Neural cell (in vitro differentiated cells): ENCODE data around the gene TBX2. TPM values are rescaled to one million over a fixed set of nuclear protein-coding genes. Genes with fewer than 3 reads are reported as not detected.

Experiments
- H2AFZ ChIP-seq: fragments of 200-600, 300-800 bp; sonication (generic), shearing (Covaris generic); 2 replicates; pipeline ENCODE4 v1.6.0; 2014; ENCODE audit warnings: low read depth, mild to moderate bottlenecking, antibody characterized with exemption, low read length, moderate library complexity
- H3F3A ChIP-seq: fragments of 200-600 bp; shearing (Covaris generic); 2 replicates; pipeline ENCODE4 v1.6.1; 2016; ENCODE audit warnings: mild to moderate bottlenecking, moderate library complexity, mixed read lengths, antibody characterized with exemption, low read length; ENCODE audit not compliant: insufficient read depth, poor library complexity, severe bottlenecking
- H3K27ac ChIP-seq: fragments of 200-600, 300-800 bp; sonication (generic), shearing (Covaris generic); 2 replicates; pipeline ENCODE4 v1.5.1; 2014; ENCODE audit warnings: mild to moderate bottlenecking, low read length, moderate library complexity
- H3K27me3 ChIP-seq: fragments of 300-800, 200-600 bp; sonication (generic), shearing (Covaris generic); 2 replicates; pipeline ENCODE4 v1.6.0; 2014; ENCODE audit warnings: mild to moderate bottlenecking, low read depth, low read length, moderate library complexity; ENCODE audit not compliant: insufficient read depth
- H3K36me3 ChIP-seq: fragments of 300-800, 200-600 bp; sonication (generic), shearing (Covaris generic); 2 replicates; pipeline ENCODE4 v1.5.1; 2014; ENCODE audit warnings: mild to moderate bottlenecking, antibody characterized with exemption, low read length, moderate library complexity; ENCODE audit not compliant: insufficient read depth
- H3K4me2 ChIP-seq: fragments of 300-800, 200-600 bp; sonication (generic), shearing (Covaris generic); 2 replicates; pipeline ENCODE4 v1.6.0; 2014; ENCODE audit warnings: mild to moderate bottlenecking, low read length
- H3K4me3 ChIP-seq: fragments of 300-800, 200-600 bp; sonication (generic), shearing (Covaris generic); 2 replicates; pipeline ENCODE4 v1.5.1; 2014; ENCODE audit warnings: mild to moderate bottlenecking, low read length, moderate library complexity
- H3K79me2 ChIP-seq: fragments of 200-600 bp; shearing (Covaris generic); replicated peaks from 2 replicates; pipeline ENCODE4 v1.6.0; 2014; ENCODE audit warnings: mild to moderate bottlenecking, low read length, moderate library complexity; ENCODE audit not compliant: insufficient read depth
- H3K9ac ChIP-seq: fragments of 300-800, 200-600 bp; sonication (generic), shearing (Covaris generic); 2 replicates; pipeline ENCODE4 v1.6.1; 2016; ENCODE audit warnings: mild to moderate bottlenecking, low read length, mixed read lengths
- H3K9me2 ChIP-seq: fragments of 200-600 bp; shearing (Covaris generic); 2 replicates; pipeline ENCODE4 v1.6.1; 2016; ENCODE audit warnings: mild to moderate bottlenecking, low read length, mixed read lengths; ENCODE audit not compliant: insufficient read depth
- H3K9me3 ChIP-seq: fragments of 200-600, 300-800 bp; sonication (generic), shearing (Covaris generic); 2 replicates; pipeline ENCODE4 v1.6.1; 2016; ENCODE audit warnings: mild to moderate bottlenecking, mixed run types, low read length, moderate library complexity, mixed read lengths
- H4K20me1 ChIP-seq: fragments of 200-600 bp; shearing (Covaris generic); 2 replicates; pipeline ENCODE4 v1.6.1; 2016; ENCODE audit warnings: mild to moderate bottlenecking, mixed run types; ENCODE audit not compliant: insufficient read depth
- EP300 ChIP-seq: fragments of 450-650 bp; conservative IDR thresholded peaks from 2 replicates; pipeline ENCODE4 v1.6.1; 2014; ENCODE audit warnings: antibody characterized with exemption, mild to moderate bottlenecking, moderate library complexity; ENCODE audit not compliant: poor library complexity, severe bottlenecking
- EZH2 ChIP-seq: fragments of 200-600, 300-800 bp; shearing (Covaris generic), sonication (generic); IDR thresholded peaks from 2 replicates; pipeline ENCODE4 v1.6.1; 2014; ENCODE audit warnings: antibody characterized with exemption, low read length, borderline replicate concordance, mild to moderate bottlenecking; ENCODE audit not compliant: insufficient read depth, poor library complexity, severe bottlenecking
- MXI1 ChIP-seq: fragments of 450-650 bp; conservative IDR thresholded peaks from 2 replicates; pipeline ENCODE4 v1.6.1; 2014; ENCODE audit warnings: antibody characterized with exemption, mild to moderate bottlenecking; ENCODE audit not compliant: poor library complexity, severe bottlenecking
- POLR2AphosphoS5 ChIP-seq: IDR thresholded peaks from 2 replicates; pipeline ENCODE4 v1.6.1; 2012
- RAD21 ChIP-seq: fragments of 450-650 bp; conservative IDR thresholded peaks from 2 replicates; pipeline ENCODE4 v1.6.1; 2014; ENCODE audit warnings: antibody characterized with exemption, mild to moderate bottlenecking, moderate library complexity
- SMC3 ChIP-seq: fragments of 450-650 bp; conservative IDR thresholded peaks from 2 replicates; pipeline ENCODE4 v1.6.1; 2014; ENCODE audit warnings: antibody characterized with exemption, mild to moderate bottlenecking, moderate library complexity; ENCODE audit not compliant: poor library complexity
- TAF1 ChIP-seq: IDR thresholded peaks from 2 replicates; pipeline ENCODE4 v1.6.1; 2012; ENCODE audit warnings: low read depth
- polyA plus RNA-seq: library from polyadenylated mRNA; depleted of rRNA; stranded (reverse); fragments of >200 nt; gene quantifications from 2 replicates; pipeline ENCODE4 v1.2.3, GENCODE V29; 2014
- TF ChIP-seq, protein P1 (sequence below): IDR thresholded peaks from 2 replicates; pipeline ENCODE4 v1.6.1; 2012; ENCODE audit warnings: borderline replicate concordance
- TF ChIP-seq, protein P2 (sequence below): fragments of 450-650 bp; IDR thresholded peaks from 2 replicates; pipeline ENCODE4 v1.5.1; 2014; ENCODE audit warnings: antibody characterized with exemption, mild to moderate bottlenecking, moderate library complexity; ENCODE audit not compliant: poor library complexity, severe bottlenecking

Gene TBX2
- polyA plus RNA-seq, 1 donor from 2014 or later, result not detected

DNA sequence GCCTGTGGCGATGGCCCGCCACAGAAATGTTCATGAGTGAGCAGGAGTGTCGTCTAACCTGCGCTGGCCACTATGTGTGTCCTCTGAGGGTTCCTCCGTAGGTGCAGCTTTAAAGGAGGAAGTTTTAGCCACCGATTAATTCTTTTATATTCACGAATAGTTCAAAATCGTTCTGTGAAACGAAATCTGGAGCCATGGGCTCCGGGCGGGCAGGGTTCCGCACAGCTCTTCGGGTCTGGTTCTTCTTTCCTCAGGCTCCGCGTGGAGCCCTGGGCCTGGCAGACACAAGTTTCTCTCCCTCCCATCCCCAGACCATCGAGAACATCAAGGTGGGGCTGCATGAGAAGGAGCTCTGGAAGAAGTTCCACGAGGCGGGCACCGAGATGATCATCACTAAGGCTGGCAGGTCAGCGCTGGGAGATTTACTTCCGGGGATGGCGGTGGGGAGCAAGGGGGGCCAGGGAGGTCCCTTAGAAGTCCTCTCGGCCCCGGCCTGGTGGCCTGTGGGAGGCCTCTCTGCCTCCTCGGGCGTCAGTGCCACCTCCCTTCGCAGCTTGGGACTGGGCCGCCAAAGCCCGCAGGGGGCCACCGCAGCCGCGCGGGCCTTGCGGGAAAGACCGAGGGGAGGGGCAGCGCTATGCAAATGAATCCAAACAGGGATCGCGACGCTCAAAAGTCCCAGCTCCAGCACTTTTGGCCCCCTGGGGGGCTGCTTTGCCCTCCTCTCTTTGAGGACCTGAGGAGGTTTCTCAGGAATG is 57.8 kb downstream of the TBX2 start:
- Histone ChIP-seq H4K20me1 (no peaks in the 10 kb centered on the region), H3K27ac (no peak overlapping the region), H3K9ac (no peak overlapping the region), H3F3A (no peaks in the 10 kb centered on the region), H3K27me3 (peaks cover 100% of the 10 kb centered on the region), H3K4me3 (peak overlapping the region; percentile 26), H3K36me3 (no peaks in the 10 kb centered on the region), H3K79me2 (no peaks in the 10 kb centered on the region), H3K4me2 (no peak overlapping the region), H3K9me3 (peaks cover 3% of the 10 kb centered on the region), H3K9me2 (no peaks in the 10 kb centered on the region), H2AFZ (no peak overlapping the region)
- no peak for TF ChIP-seq RAD21
- TF ChIP-seq EP300, result no peak
- TF ChIP-seq, protein P1, sequence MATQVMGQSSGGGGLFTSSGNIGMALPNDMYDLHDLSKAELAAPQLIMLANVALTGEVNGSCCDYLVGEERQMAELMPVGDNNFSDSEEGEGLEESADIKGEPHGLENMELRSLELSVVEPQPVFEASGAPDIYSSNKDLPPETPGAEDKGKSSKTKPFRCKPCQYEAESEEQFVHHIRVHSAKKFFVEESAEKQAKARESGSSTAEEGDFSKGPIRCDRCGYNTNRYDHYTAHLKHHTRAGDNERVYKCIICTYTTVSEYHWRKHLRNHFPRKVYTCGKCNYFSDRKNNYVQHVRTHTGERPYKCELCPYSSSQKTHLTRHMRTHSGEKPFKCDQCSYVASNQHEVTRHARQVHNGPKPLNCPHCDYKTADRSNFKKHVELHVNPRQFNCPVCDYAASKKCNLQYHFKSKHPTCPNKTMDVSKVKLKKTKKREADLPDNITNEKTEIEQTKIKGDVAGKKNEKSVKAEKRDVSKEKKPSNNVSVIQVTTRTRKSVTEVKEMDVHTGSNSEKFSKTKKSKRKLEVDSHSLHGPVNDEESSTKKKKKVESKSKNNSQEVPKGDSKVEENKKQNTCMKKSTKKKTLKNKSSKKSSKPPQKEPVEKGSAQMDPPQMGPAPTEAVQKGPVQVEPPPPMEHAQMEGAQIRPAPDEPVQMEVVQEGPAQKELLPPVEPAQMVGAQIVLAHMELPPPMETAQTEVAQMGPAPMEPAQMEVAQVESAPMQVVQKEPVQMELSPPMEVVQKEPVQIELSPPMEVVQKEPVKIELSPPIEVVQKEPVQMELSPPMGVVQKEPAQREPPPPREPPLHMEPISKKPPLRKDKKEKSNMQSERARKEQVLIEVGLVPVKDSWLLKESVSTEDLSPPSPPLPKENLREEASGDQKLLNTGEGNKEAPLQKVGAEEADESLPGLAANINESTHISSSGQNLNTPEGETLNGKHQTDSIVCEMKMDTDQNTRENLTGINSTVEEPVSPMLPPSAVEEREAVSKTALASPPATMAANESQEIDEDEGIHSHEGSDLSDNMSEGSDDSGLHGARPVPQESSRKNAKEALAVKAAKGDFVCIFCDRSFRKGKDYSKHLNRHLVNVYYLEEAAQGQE, result no peak
- TF ChIP-seq MXI1, result no peak

DNA sequence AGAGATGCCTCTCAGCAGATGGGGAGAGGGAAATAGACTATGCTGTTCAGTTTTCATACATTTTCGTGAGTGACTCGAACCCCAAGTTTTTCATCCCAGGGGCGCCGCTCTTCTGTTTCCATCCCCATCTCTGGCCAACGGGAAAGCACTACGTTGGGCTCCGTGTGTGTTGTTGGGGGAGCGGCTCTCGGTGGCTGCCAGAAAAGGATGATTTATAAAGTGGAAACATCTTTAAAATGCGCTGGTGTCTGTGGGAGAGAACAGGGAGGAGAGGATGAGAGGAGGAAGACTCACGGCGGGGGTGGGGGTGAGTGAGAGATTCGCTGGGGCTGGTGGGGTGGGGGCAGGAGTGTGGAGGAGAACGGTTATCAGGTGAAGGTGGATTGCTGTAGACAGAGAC is 58.4 kb downstream of the TBX2 start:
- H3K9me2 ChIP-seq, result no peaks in the 10 kb centered on the region
- no peaks in the 10 kb centered on the region for H4K20me1 ChIP-seq
- H3K9me3 ChIP-seq, result peaks cover 3% of the 10 kb centered on the region
- TF ChIP-seq, protein P2, sequence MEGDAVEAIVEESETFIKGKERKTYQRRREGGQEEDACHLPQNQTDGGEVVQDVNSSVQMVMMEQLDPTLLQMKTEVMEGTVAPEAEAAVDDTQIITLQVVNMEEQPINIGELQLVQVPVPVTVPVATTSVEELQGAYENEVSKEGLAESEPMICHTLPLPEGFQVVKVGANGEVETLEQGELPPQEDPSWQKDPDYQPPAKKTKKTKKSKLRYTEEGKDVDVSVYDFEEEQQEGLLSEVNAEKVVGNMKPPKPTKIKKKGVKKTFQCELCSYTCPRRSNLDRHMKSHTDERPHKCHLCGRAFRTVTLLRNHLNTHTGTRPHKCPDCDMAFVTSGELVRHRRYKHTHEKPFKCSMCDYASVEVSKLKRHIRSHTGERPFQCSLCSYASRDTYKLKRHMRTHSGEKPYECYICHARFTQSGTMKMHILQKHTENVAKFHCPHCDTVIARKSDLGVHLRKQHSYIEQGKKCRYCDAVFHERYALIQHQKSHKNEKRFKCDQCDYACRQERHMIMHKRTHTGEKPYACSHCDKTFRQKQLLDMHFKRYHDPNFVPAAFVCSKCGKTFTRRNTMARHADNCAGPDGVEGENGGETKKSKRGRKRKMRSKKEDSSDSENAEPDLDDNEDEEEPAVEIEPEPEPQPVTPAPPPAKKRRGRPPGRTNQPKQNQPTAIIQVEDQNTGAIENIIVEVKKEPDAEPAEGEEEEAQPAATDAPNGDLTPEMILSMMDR, result no peak
- TF ChIP-seq POLR2AphosphoS5, result no peak
- no peak overlapping the region for H3K4me2 ChIP-seq
- peaks cover 100% of the 10 kb centered on the region for H3K27me3 ChIP-seq
- no peaks in the 10 kb centered on the region for H3F3A ChIP-seq
- H2AFZ ChIP-seq, result no peak overlapping the region
- H3K27ac ChIP-seq, result no peak overlapping the region
- H3K36me3 ChIP-seq, result no peaks in the 10 kb centered on the region
- no peak overlapping the region for H3K9ac ChIP-seq
- H3K79me2 ChIP-seq, result no peaks in the 10 kb centered on the region
- H3K4me3 ChIP-seq, result peak overlapping the region; percentile 26

DNA sequence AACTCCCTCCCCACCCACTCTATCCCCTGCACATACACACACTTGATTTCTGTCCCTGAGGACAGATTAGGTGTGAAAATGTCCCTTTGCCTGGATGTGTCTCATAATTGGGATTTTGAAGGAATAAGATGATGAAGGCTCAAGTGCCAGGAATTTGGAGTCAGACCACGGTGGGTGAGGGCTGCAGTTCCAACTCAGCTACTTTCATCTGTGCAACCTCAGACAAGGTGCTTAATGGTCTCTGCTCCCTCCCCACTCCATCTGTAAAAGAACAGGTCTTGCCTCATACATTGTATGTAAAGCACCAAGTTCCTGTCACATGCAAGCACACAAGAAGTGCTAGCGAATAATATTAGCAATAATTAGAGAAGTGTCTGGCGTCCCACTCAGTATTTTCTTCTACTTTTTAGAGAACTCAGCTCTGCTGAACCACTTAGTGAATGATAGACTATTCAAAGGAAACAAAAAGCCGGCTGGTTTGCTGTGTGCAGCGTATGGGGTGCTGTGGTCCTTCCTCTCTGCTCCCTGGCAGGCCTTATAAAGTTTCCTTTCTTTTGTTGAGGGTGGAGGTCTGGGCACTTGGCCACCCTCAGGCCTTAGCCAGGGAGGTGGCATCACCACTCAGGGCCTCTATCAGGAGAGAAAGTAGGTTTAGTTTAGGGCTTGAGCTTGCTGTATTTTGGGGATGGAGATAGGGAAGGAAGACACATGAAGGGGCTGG is 58.9 kb downstream of the TBX2 start:
- no peak overlapping the region for H3K4me2 ChIP-seq
- H3K9ac ChIP-seq, result no peak overlapping the region
- no peak overlapping the region for H3K27ac ChIP-seq
- no peaks in the 10 kb centered on the region for H3K79me2 ChIP-seq
- no peaks in the 10 kb centered on the region for H3K36me3 ChIP-seq
- peaks cover 3% of the 10 kb centered on the region for H3K9me3 ChIP-seq
- H2AFZ ChIP-seq, result no peak overlapping the region
- H3K9me2 ChIP-seq, result no peaks in the 10 kb centered on the region
- H3K4me3 ChIP-seq, result no peak overlapping the region
- no peaks in the 10 kb centered on the region for H3F3A ChIP-seq
- H3K27me3 ChIP-seq, result peaks cover 100% of the 10 kb centered on the region
- H4K20me1 ChIP-seq, result no peaks in the 10 kb centered on the region
- no peak for TF ChIP-seq EZH2
- no peak for TF ChIP-seq MXI1
- no peak for TF ChIP-seq POLR2AphosphoS5
- TF ChIP-seq EP300, result no peak
- no peak for TF ChIP-seq SMC3
- no peak for TF ChIP-seq TAF1
- TF ChIP-seq RAD21, result no peak
- TF ChIP-seq, protein P1, result no peak
